Gastroesophageal sphincter (tissue), 4 donors: ENCODE results near the gene VEZF1. TPM values are rescaled to one million over a fixed set of nuclear protein-coding genes. Genes with fewer than 3 reads are reported as not detected.

Experiments
- ATAC-seq: fragments of 150-250 bp; one replicate; pipeline ENCODE4 v1.9.1; 2016; ENCODE audit warnings: mild to moderate bottlenecking, moderate library complexity
- H3K27ac ChIP-seq, 4 donors: fragments of 200-600 bp; sonication (generic) in 3 of 4; 1 replicate in 3 of 4; 2 replicates in 1 of 4; pipeline ENCODE4 v1.5.1; 2016 to 2019
- H3K27me3 ChIP-seq: fragments of 200-600 bp; sonication (generic); one replicate; pipeline ENCODE4 v1.5.1; 2019
- H3K36me3 ChIP-seq, 2 donors: fragments of 200-600 bp; sonication (generic); one replicate each; pipeline ENCODE4 v1.5.1; 2019; ENCODE audit warnings: control low read depth in 1 of 2
- H3K4me1 ChIP-seq, 3 donors: fragments of 200-600 bp; sonication (generic); 1 replicate in 2 of 3; 2 replicates in 1 of 3; pipeline ENCODE4 v1.5.1; 2016 to 2019; ENCODE audit warnings: control low read depth in 2 of 3
- H3K4me3 ChIP-seq, 2 donors: fragments of 200-600 bp; sonication (generic); one replicate each; pipeline ENCODE4 v1.5.1; 2019; ENCODE audit warnings: mild to moderate bottlenecking in 1 of 2, moderate library complexity in 1 of 2
- H3K9me3 ChIP-seq, 3 donors: fragments of 200-600 bp; sonication (generic); one replicate each; pipeline ENCODE4 v1.5.1; 2017 to 2019; ENCODE audit warnings: control low read depth in 2 of 3
- EP300 ChIP-seq: sonication (generic); formaldehyde crosslinking; IDR thresholded peaks from one replicate; pipeline ENCODE4 v1.6.1; 2017; ENCODE audit warnings: antibody characterized with exemption, mild to moderate bottlenecking
- POLR2A ChIP-seq, 2 donors: fragments of 450-650 bp; IDR thresholded peaks; one replicate each; pipeline ENCODE4 v1.6.1; 2017; ENCODE audit warnings: antibody characterized with exemption in 2 of 2, mild to moderate bottlenecking in 2 of 2, moderate library complexity in 1 of 2
- POLR2AphosphoS5 ChIP-seq: sonication (generic); formaldehyde crosslinking; IDR thresholded peaks from one replicate; pipeline ENCODE4 v1.6.1; 2017; ENCODE audit warnings: antibody characterized with exemption
- WGBS, 2 donors: methylation state at CpG; one replicate each; pipeline ENCODE4 v1.1.5; 2018; ENCODE audit warnings: low coverage in 1 of 2; 5-methylcytosine and 5-hydroxymethylcytosine counted together
- total RNA-seq, 4 donors: library from RNA; depleted of rRNA; stranded (reverse); fragments of >200 nt; gene quantifications; one replicate each; pipeline ENCODE4 v1.1.0, GENCODE V29; 2016
- TF ChIP-seq, protein P1 (sequence below), 4 experiments: fragments of 200-600 bp in 2 of 4; fragments of 450-650 bp in 2 of 4; sonication (generic) in 1 of 4; IDR thresholded peaks; one replicate each; pipeline ENCODE4 v1.5.1; 2017 to 2019; ENCODE audit warnings: antibody characterized with exemption in 4 of 4, mild to moderate bottlenecking in 2 of 4, moderate library complexity in 2 of 4

VEZF1 gene
- total RNA-seq, 4 donors from 2014 or later: 115 to 148 (median 132) TPM

DNA sequence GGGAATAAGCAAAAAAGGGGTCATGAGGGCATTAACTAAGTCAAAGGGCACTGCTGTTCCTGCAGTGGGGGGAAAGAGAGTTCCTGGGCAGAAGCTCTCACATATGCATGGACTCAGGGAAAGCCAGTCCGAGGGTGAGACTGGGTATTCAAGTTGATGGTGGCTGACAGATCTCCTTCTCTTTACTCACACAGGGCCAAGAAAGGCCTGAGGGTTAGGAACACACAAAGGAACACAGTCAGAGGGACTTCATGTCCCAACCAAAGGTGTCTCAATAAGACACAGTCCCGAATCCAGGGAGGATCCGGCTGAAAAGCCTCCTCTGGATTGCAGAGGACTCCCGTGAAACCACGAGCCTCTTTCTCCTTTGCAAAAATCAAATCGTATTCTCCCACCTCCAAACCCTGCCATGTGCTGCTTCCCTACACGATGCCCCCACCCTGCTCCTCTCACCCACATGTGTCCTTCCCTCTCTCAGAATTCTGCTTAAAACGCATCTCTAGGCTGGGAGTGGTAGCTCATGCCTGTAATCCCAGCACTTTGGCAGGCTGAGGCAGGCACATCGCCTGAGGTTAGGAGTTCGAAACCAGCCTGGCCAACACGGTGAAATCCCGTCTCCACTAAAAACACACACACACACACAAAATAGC is 56.4 kb downstream of the VEZF1 start:
- Histone ChIP-seq H3K36me3 (no peaks in the 10 kb centered on the region), H3K9me3 (no peaks in the 10 kb centered on the region), H3K27me3 (no peaks in the 10 kb centered on the region), H3K4me1 (peaks cover 11 to 100% (median 77%) of the 10 kb centered on the region in 3 donors), H3K27ac (peak overlapping the region; percentile 2 to 100 (median 96)), H3K4me3 (no peak overlapping the region)
- 43 to 49% methylated on average over 5 to 8 of the region's 12 CpGs for WGBS, 2 donors
- TF ChIP-seq EP300: no peak
- no peak for TF ChIP-seq POLR2A (IDR thresholded peaks at IDR 0.05)
- no peak for TF ChIP-seq POLR2AphosphoS5
- TF ChIP-seq, protein P1, sequence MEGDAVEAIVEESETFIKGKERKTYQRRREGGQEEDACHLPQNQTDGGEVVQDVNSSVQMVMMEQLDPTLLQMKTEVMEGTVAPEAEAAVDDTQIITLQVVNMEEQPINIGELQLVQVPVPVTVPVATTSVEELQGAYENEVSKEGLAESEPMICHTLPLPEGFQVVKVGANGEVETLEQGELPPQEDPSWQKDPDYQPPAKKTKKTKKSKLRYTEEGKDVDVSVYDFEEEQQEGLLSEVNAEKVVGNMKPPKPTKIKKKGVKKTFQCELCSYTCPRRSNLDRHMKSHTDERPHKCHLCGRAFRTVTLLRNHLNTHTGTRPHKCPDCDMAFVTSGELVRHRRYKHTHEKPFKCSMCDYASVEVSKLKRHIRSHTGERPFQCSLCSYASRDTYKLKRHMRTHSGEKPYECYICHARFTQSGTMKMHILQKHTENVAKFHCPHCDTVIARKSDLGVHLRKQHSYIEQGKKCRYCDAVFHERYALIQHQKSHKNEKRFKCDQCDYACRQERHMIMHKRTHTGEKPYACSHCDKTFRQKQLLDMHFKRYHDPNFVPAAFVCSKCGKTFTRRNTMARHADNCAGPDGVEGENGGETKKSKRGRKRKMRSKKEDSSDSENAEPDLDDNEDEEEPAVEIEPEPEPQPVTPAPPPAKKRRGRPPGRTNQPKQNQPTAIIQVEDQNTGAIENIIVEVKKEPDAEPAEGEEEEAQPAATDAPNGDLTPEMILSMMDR (IDR thresholded peaks at IDR 0.05): no peak
- ATAC-seq: no peak

DNA sequence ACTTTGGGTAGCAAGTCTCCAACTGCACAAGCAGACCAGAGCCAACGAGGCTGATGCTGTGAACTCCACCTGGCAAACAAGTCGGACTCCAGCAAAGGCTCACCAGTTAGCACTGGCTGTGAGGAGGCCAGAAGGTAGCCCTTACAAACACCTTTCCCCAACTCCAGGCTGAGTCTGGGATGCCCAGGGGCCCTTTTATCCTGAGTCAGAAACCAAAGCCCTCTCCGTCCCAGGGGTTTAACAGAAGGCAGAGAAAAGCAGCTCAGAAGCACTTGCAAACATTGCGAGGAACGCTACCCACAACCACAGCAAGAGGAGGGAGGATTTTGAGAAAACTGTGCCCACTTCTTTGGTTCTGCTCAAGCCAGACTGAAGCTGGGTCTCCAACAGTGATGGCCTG is 57.8 kb downstream of the VEZF1 start:
- no peak overlapping the region for H3K4me3 ChIP-seq
- no peak for ATAC-seq
- TF ChIP-seq POLR2A (IDR thresholded peaks at IDR 0.05) (no peak), POLR2AphosphoS5 (no peak), EP300 (no peak)
- TF ChIP-seq, protein P1 (IDR thresholded peaks at IDR 0.05): no peak
- no peaks in the 10 kb centered on the region for H3K9me3 ChIP-seq
- WGBS, 2 donors: 67% methylated on average over 1 of the region's 5 CpGs; no CpG with 5 or more reads in 1 of the 2 donors
- H3K36me3 ChIP-seq: no peaks in the 10 kb centered on the region
- peaks cover 5 to 100% (median 72%) of the 10 kb centered on the region in 3 donors for H3K4me1 ChIP-seq
- H3K27me3 ChIP-seq: no peaks in the 10 kb centered on the region
- H3K27ac ChIP-seq: peak overlapping the region; percentile 2 to 100 (median 96)

DNA sequence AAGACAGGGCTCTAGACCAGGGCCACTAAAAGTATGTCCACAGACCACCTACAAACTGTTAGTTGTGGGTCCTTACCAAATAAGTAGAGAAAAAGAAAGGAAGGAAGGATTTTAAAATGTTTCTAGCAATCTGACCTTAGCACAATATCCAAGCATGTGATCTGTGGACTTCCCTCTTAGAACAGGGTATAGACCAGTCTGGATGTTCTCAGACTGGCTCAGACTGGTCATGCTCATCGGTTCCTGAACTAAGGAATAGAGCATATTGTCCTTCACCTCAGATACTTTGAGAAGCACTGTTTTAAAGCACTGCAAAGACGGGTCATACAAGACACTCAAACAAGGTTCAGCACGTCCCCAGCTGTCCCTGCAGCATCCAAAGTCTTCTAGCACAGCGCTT is 58.7 kb downstream of the VEZF1 start:
- Histone ChIP-seq H3K27ac (peak overlapping the region; percentile 27 to 100 (median 96)), H3K27me3 (no peaks in the 10 kb centered on the region), H3K9me3 (no peaks in the 10 kb centered on the region), H3K4me1 (peaks cover 5 to 100% (median 66%) of the 10 kb centered on the region in 3 donors), H3K36me3 (no peaks in the 10 kb centered on the region), H3K4me3 (no peak overlapping the region)
- WGBS, 2 donors: 45 to 63% methylated on average over 1 to 4 of the region's 4 CpGs
- ATAC-seq: no peak
- TF ChIP-seq POLR2A (IDR thresholded peaks at IDR 0.05) (no peak), POLR2AphosphoS5 (no peak), EP300 (no peak)
- TF ChIP-seq, protein P1 (IDR thresholded peaks at IDR 0.05): no peak

- peaks cover 5 to 100% (median 66%) of the 10 kb centered on the region in 3 donors for H3K4me1 ChIP-seq
- TF ChIP-seq, protein P1 (IDR thresholded peaks at IDR 0.05): no peak
- no peak for TF ChIP-seq EP300
- no peak for TF ChIP-seq POLR2AphosphoS5
- TF ChIP-seq POLR2A (IDR thresholded peaks at IDR 0.05): no peak
- no peak overlapping the region for H3K4me3 ChIP-seq
- 39 to 46% methylated on average over 5 of the region's 5 CpGs for WGBS, 2 donors
- H3K9me3 ChIP-seq: no peaks in the 10 kb centered on the region
- no peak for ATAC-seq
- peak overlapping the region; percentile 27 to 100 (median 96) for H3K27ac ChIP-seq
- H3K27me3 ChIP-seq: no peaks in the 10 kb centered on the region
- no peaks in the 10 kb centered on the region for H3K36me3 ChIP-seq
Measured at GRCh38 chr17:57928928-57929327, 59.1 kb downstream of the VEZF1 start.
